B cell (primary cell): Measurements from ENCODE around the gene NRXN2. TPM values are rescaled to one million over a fixed set of nuclear protein-coding genes. Genes with fewer than 3 reads are reported as not detected.

Experiments used
- ATAC-seq: fragments of 200-7000 bp; cut with Tn5 transposase; one replicate; pipeline ENCODE4 v1.10.0; 2021; ENCODE audit warnings: low read depth, mild to moderate bottlenecking, moderate number of reproducible peaks, moderate library complexity
- CTCF ChIA-PET: fragments of 350-600 bp; sonication (Branson Sonifier 250); formaldehyde crosslinking; loops from one replicate; lab custom pipeline; 2021; ENCODE audit warnings: antibody characterized with exemption, inconsistent platforms; lab: Charles Lee
- POLR2A ChIA-PET: fragments of 350-600 bp; sonication (Branson Sonifier 250); formaldehyde crosslinking; loops from one replicate; lab custom pipeline; 2021; ENCODE audit warnings: antibody characterized with exemption; lab: Charles Lee
- DNase-seq: peaks from one replicate; pipeline ENCODE4 v3.0.0; 2013
- H2AFZ ChIP-seq: 2 replicates; pipeline ENCODE4 v1.6.1; 2012; ENCODE audit warnings: mild to moderate bottlenecking, low read depth, low read length; ENCODE audit not compliant: insufficient read depth, poor library complexity, severe bottlenecking
- H3K27ac ChIP-seq, 2 donors: 1 replicate in 1 of 2; 2 replicates in 1 of 2; pipeline ENCODE4 v1.5.1; 2012 to 2013; ENCODE audit warnings: low read length in 2 of 2, mild to moderate bottlenecking in 2 of 2, moderate library complexity in 1 of 2
- H3K27me3 ChIP-seq, 4 experiments: fragments of 200-600 bp in 1 of 4; sonication (generic) in 1 of 4; replicated peaks in 1 of 4; 1 replicate in 2 of 4; 2 replicates in 2 of 4; pipeline versions ENCODE4 v1.6.1 to v1.7.0; 2013 to 2016; ENCODE audit warnings: low read length in 3 of 4, mild to moderate bottlenecking in 2 of 4, mixed read lengths in 1 of 4, moderate library complexity in 1 of 4; ENCODE audit not compliant: insufficient read depth in 4 of 4, control insufficient read depth in 3 of 4; ENCODE audit errors: control extremely low read depth in 1 of 4
- H3K36me3 ChIP-seq, 2 experiments: replicated peaks in 1 of 2; 1 replicate in 1 of 2; 2 replicates in 1 of 2; pipeline versions ENCODE4 v1.6.1 to v1.7.1; 2013; ENCODE audit warnings: low read length in 1 of 2; ENCODE audit not compliant: insufficient read depth in 2 of 2, control insufficient read depth in 1 of 2; ENCODE audit errors: control extremely low read depth in 1 of 2, extremely low read depth in 1 of 2
- H3K4me1 ChIP-seq, 2 donors: fragments of 200-600 bp in 1 of 2; sonication (generic) in 1 of 2; 1 replicate in 1 of 2; 2 replicates in 1 of 2; pipeline versions ENCODE4 v1.5.1 to v1.6.1; 2013 to 2017; ENCODE audit warnings: low read length in 2 of 2; ENCODE audit not compliant: control insufficient read depth in 2 of 2, insufficient read depth in 2 of 2
- H3K4me2 ChIP-seq: replicated peaks from 2 replicates; pipeline ENCODE3; 2012; ENCODE audit warnings: mild to moderate bottlenecking, low read depth, low read length; ENCODE audit not compliant: poor library complexity, severe bottlenecking
- H3K4me3 ChIP-seq, 5 experiments: fragments of 200-600 bp in 1 of 5; sonication (generic) in 1 of 5; 1 replicate in 3 of 5; 2 replicates in 2 of 5; pipeline versions ENCODE4 v1.5.1 to v1.7.0; 2011 to 2016; ENCODE audit warnings: low read length in 4 of 5, mild to moderate bottlenecking in 4 of 5, low read depth in 2 of 5, control low read depth in 1 of 5, moderate library complexity in 1 of 5; ENCODE audit not compliant: insufficient read depth in 1 of 5; ENCODE audit errors: control extremely low read depth in 1 of 5, extremely low read depth in 1 of 5
- H3K79me2 ChIP-seq: fragments of 200-600 bp; sonication (generic); one replicate; pipeline ENCODE4 v1.6.0; 2016; ENCODE audit warnings: low read length; ENCODE audit not compliant: control insufficient read depth, insufficient read depth
- H3K9ac ChIP-seq: fragments of 200-600 bp; sonication (generic); 2 replicates; pipeline ENCODE4 v1.6.1; 2017; ENCODE audit warnings: mild to moderate bottlenecking, low read length, moderate library complexity
- H3K9me3 ChIP-seq, 3 donors: one replicate each; pipeline versions ENCODE4 v1.6.1 to v1.7.1; 2013; ENCODE audit warnings: low read length in 2 of 3; ENCODE audit not compliant: control insufficient read depth in 2 of 3, insufficient read depth in 1 of 3; ENCODE audit errors: control extremely low read depth in 1 of 3
- H4K20me1 ChIP-seq: 2 replicates; pipeline ENCODE4 v1.6.0; 2012; ENCODE audit warnings: mild to moderate bottlenecking, low read length; ENCODE audit not compliant: insufficient read depth, control insufficient read depth, poor library complexity, severe bottlenecking
- H3K27ac Mint-ChIP-seq: one replicate; pipeline ENCODE4 v1.8.0; 2021; ENCODE audit warnings: mixed read lengths
- H3K27me3 Mint-ChIP-seq: one replicate; pipeline ENCODE4 v1.8.0; 2021; ENCODE audit warnings: mixed read lengths
- H3K4me1 Mint-ChIP-seq: one replicate; pipeline ENCODE4 v1.8.0; 2021; ENCODE audit warnings: mixed read lengths
- H3K4me3 Mint-ChIP-seq: one replicate; pipeline ENCODE4 v1.8.0; 2021; ENCODE audit warnings: mixed read lengths
- H3K9me3 Mint-ChIP-seq: one replicate; pipeline ENCODE4 v1.8.0; 2022; ENCODE audit warnings: mixed read lengths; ENCODE audit not compliant: insufficient read depth
- CTCF ChIP-seq: fragments of 200-600 bp; IDR thresholded peaks from one replicate; pipeline ENCODE4 v1.8.0; 2022; ENCODE audit warnings: antibody characterized with exemption, mild to moderate bottlenecking
- EZH2 ChIP-seq: IDR thresholded peaks from 2 replicates; pipeline ENCODE4 v1.6.1; 2012; ENCODE audit warnings: borderline replicate concordance, low read depth, mild to moderate bottlenecking, moderate library complexity, low read length; ENCODE audit not compliant: insufficient read depth, poor library complexity, severe bottlenecking
- WGBS: methylation state at CpG from one replicate; pipeline ENCODE4 v1.1.5; 2013; ENCODE audit warnings: missing lambda C conversion rate; ENCODE audit not compliant: insufficient coverage; 5-methylcytosine and 5-hydroxymethylcytosine counted together
- intact Hi-C: fragments of 100-400 bp; cut with micrococcal nuclease; formaldehyde crosslinking; loops from one replicate; pipeline ENCODE4 v1.10.0; 2022
- polyA plus RNA-seq: library from polyadenylated mRNA; depleted of rRNA; stranded (reverse); fragments of >200 nt; gene quantifications from 2 replicates; pipeline ENCODE4 v1.2.3, GENCODE V29; 2012
- total RNA-seq, 2 donors: library from RNA; stranded (reverse); fragments of 120-200 nt in 1 of 2; gene quantifications; 1 replicate in 1 of 2; 2 replicates in 1 of 2; pipeline versions ENCODE4 v1.2.3 to v1.2.4, GENCODE V29; 2013 to 2022

Gene NRXN2
- total and polyA plus RNA-seq, 2 donors (not counting 1 experiment from before 2014, with no cell fraction given) = 0.01 to 0.52 TPM

GRCh38 chr11:64759722-64760719 is 37.0 kb upstream of the NRXN2 start, which contains the start of gene PYGM:
TSS of gene PYGM (minus strand) at chr11:64759974. CDS start at chr11:64759898, 76 bp downstream.
- no peak within 1 kb of the TSS for H3K9ac ChIP-seq
- H3K79me2 ChIP-seq = peaks cover 61% of the 10 kb centered on the region
- H2AFZ ChIP-seq = no peak within 1 kb of the TSS
- H3K27me3 Mint-ChIP-seq = no peaks in the 10 kb centered on the region
- ATAC-seq (no peak), DNase-seq (no peak)
- no peak within 1 kb of the TSS for H3K4me3 Mint-ChIP-seq
- no peak for TF ChIP-seq CTCF
- TF ChIP-seq EZH2 = no peak
- H3K9me3 ChIP-seq = no peaks in the 10 kb centered on the region
- 88% methylated on average over 15 of the region's 24 CpGs for WGBS
- peaks cover 0 to 39% of the 10 kb centered on the region in 2 experiments for H3K36me3 ChIP-seq
- H3K9me3 Mint-ChIP-seq = no peaks in the 10 kb centered on the region
- H3K4me1 ChIP-seq = peaks cover 54 to 69% of the 10 kb centered on the region in 2 donors
- peak within 1 kb of the TSS; percentile 49 to 53 for H3K27ac ChIP-seq
- intact Hi-C loops = no loop called here
- H4K20me1 ChIP-seq = peaks cover 13% of the 10 kb centered on the region
- ChIA-PET CTCF (interaction anchor here (0.6 to 1.4 kb wide), 7 partner anchors 10 to 26 kb away, joined by 3 to 7 read pairs (median 5); no protein-coding TSS in a partner anchor), POLR2A (interaction anchor here (0.6 to 8.8 kb wide), 5 partner anchors 12 to 60 kb away, joined by 3 to 175 read pairs (median 6); partner anchors contain the start of genes RASGRP2 and SF1)
- peak within 1 kb of the TSS; percentile 91 for H3K27ac Mint-ChIP-seq
- peak within 1 kb of the TSS; percentile 22 for H3K4me2 ChIP-seq
- no peak within 1 kb of the TSS for H3K4me3 ChIP-seq
- H3K4me1 Mint-ChIP-seq = peaks cover 61% of the 10 kb centered on the region
- H3K27me3 ChIP-seq = no peaks in the 10 kb centered on the region
